ENCODE data around the gene ELMO1. TPM values are rescaled to one million over a fixed set of nuclear protein-coding genes. Genes with fewer than 3 reads are reported as not detected.

Gene ELMO1
- total RNA-seq, 1 experiment from 2014 or later, result 7.8 TPM

GRCh38 chr7:36957620-36958019, 491.0 kb downstream of the ELMO1 start:
- H2AK5ac ChIP-seq (ENCODE audit: insufficient read length, low read length), result no peak overlapping the region
- no peak for DNase-seq
- H2BK5ac ChIP-seq (ENCODE audit: insufficient read length, low read length), result no peak overlapping the region
- no peaks in the 10 kb centered on the region for H3K79me2 ChIP-seq (ENCODE audit: insufficient read depth, low read length)
- H3K4me2 ChIP-seq (ENCODE audit: insufficient read depth, insufficient read length, low read length), result no peak overlapping the region
- H3K27ac Mint-ChIP-seq, result no peak overlapping the region
- H3K9ac ChIP-seq (ENCODE audit: extremely low read depth, insufficient read length, low read length), result no peak overlapping the region
- H3K4me1 Mint-ChIP-seq, result peaks cover 23 to 30% of the 10 kb centered on the region in 2 experiments
- H3K4me3 Mint-ChIP-seq, result no peak overlapping the region
- H3K18ac ChIP-seq (ENCODE audit: insufficient read length, low read depth, low read length), result no peak overlapping the region
- H3K36me3 Mint-ChIP-seq (ENCODE audit: insufficient read depth in 1 of 3, low read depth in 3 of 3), result peaks cover 0 to 2% (median 0%) of the 10 kb centered on the region in 3 experiments; a peak in 1 of 7 replicates
- H4K5ac ChIP-seq (ENCODE audit: insufficient read length, low read depth, low read length), result no peak overlapping the region
- no peak overlapping the region for H2BK120ac ChIP-seq (ENCODE audit: low read depth, low read length, poor library complexity, severe bottlenecking)
- H3T11ph ChIP-seq (ENCODE audit: low read length), result no peak overlapping the region
- no peaks in the 10 kb centered on the region for H3K27me3 Mint-ChIP-seq (ENCODE audit: low read depth)
- no peaks in the 10 kb centered on the region for H3K9me3 ChIP-seq (ENCODE audit: control insufficient read depth, low read depth, low read length)
- no peaks in the 10 kb centered on the region for H3K27me3 ChIP-seq (ENCODE audit: insufficient read depth, low read length)
- H2AFZ ChIP-seq (ENCODE audit: low read length), result no peak overlapping the region
- H3K4me1 ChIP-seq (ENCODE audit: insufficient read depth, low read length), result peaks cover 5% of the 10 kb centered on the region; the same call in 1 of the 2 replicates
- H4K8ac ChIP-seq (replicated peaks; ENCODE audit: insufficient read length, low read depth, low read length), result no peak overlapping the region
- H3K23ac ChIP-seq (ENCODE audit: insufficient read length, low read depth, low read length), result no peak overlapping the region
- H2BK20ac ChIP-seq (ENCODE audit: low read depth, low read length, poor library complexity, severe bottlenecking), result no peak overlapping the region
- H3K4ac ChIP-seq (ENCODE audit: low read depth, low read length), result no peak overlapping the region
- H3K79me1 ChIP-seq (ENCODE audit: insufficient read depth, low read depth, low read length, poor library complexity, severe bottlenecking), result no peaks in the 10 kb centered on the region
- H3K9me3 Mint-ChIP-seq, result peaks cover 0 to under 1% of the 10 kb centered on the region in 2 experiments; a peak in 2 of 5 replicates
- H4K20me1 ChIP-seq (ENCODE audit: control insufficient read depth, insufficient read depth, insufficient read length), result no peaks in the 10 kb centered on the region
- no peak overlapping the region for H4K91ac ChIP-seq (ENCODE audit: insufficient read length, low read depth, low read length)
- H3K14ac ChIP-seq (ENCODE audit: insufficient read depth, low read length), result no peak overlapping the region
- H3K56ac ChIP-seq (ENCODE audit: insufficient read length, low read depth, low read length), result no peak overlapping the region
- no CpG with 5 or more reads among the region's 3 CpGs for WGBS (ENCODE audit: extremely low coverage, insufficient read length, low lambda C conversion rate)
- no peak overlapping the region for H2BK12ac ChIP-seq (ENCODE audit: insufficient read length, low read depth, low read length)
- no peak for TF ChIP-seq CTCF (conservative IDR thresholded peaks at IDR 0.05)
- no peaks in the 10 kb centered on the region for H3K23me2 ChIP-seq (ENCODE audit: insufficient read length, low read depth, low read length, poor library complexity, severe bottlenecking)
- H3K27ac ChIP-seq (ENCODE audit: insufficient read length, low read depth, low read length), result no peak overlapping the region
- no peak overlapping the region for H2BK15ac ChIP-seq (ENCODE audit: low read depth, low read length)
